Body of pancreas (tissue), 4 donors: Measurements from ENCODE around the gene MAP3K5.

Source experiments
- CTCF ChIP-seq, 7 experiments: fragments of 450-650 bp in 4 of 7; fragments of 200-600 bp in 3 of 7; sonication (generic) in 3 of 7; IDR thresholded peaks; one replicate each; pipeline ENCODE4 v1.5.1; 2016 to 2019; ENCODE audit warnings: antibody characterized with exemption in 7 of 7
- POLR2A ChIP-seq, 3 donors: fragments of 450-650 bp; IDR thresholded peaks; one replicate each; pipeline ENCODE4 v1.6.1; 2016; ENCODE audit warnings: antibody characterized with exemption in 3 of 3, mild to moderate bottlenecking in 2 of 3

GRCh38 chr6:136769759-136770158, 22.5 kb downstream of the MAP3K5 start:
- no peak for TF ChIP-seq CTCF (IDR thresholded peaks at IDR 0.05)
- TF ChIP-seq POLR2A (IDR thresholded peaks at IDR 0.05), result no peak
